WTC11 (cell line): Measurements from ENCODE around the gene ZDHHC14.

Experiments used
- ATF1 ChIP-seq: sonication (generic); formaldehyde crosslinking; IDR thresholded peaks from 2 replicates; pipeline ENCODE4 v1.8.1; 2023; ENCODE audit warnings: mild to moderate bottlenecking, moderate library complexity, missing genetic modification reagents
- CREB1 ChIP-seq: sonication (generic); formaldehyde crosslinking; IDR thresholded peaks from 2 replicates; pipeline ENCODE4 v1.8.0; 2023; ENCODE audit warnings: mild to moderate bottlenecking, missing genetic modification reagents
- ETV6 ChIP-seq: sonication (generic); formaldehyde crosslinking; IDR thresholded peaks from 2 replicates; pipeline ENCODE4 v1.8.1; 2022; ENCODE audit warnings: mild to moderate bottlenecking, missing genetic modification reagents
- FOXP1 ChIP-seq: sonication (generic); formaldehyde crosslinking; IDR thresholded peaks from 2 replicates; pipeline ENCODE4 v1.8.0; 2022; ENCODE audit warnings: missing genetic modification reagents, mild to moderate bottlenecking, moderate library complexity, borderline replicate concordance
- JUN ChIP-seq: sonication (generic); formaldehyde crosslinking; IDR thresholded peaks from 2 replicates; pipeline ENCODE4 v1.8.0; 2023; ENCODE audit warnings: mild to moderate bottlenecking, missing genetic modification reagents
- RELA ChIP-seq: sonication (generic); formaldehyde crosslinking; IDR thresholded peaks from 2 replicates; pipeline ENCODE4 v1.8.1; 2022; ENCODE audit warnings: missing genetic modification reagents, mild to moderate bottlenecking, borderline replicate concordance
- RORB ChIP-seq: fragments of 250-450 bp; sonication (Bioruptor Pico); IDR thresholded peaks from 2 replicates; pipeline ENCODE4 v1.9.0; 2021; ENCODE audit warnings: mild to moderate bottlenecking
- SP1 ChIP-seq: sonication (generic); formaldehyde crosslinking; conservative IDR thresholded peaks from 2 replicates; pipeline ENCODE4 v1.8.1; 2022; ENCODE audit warnings: missing genetic modification reagents
- TEAD4 ChIP-seq: sonication (generic); formaldehyde crosslinking; IDR thresholded peaks from 2 replicates; pipeline ENCODE4 v1.8.0; 2022; ENCODE audit warnings: mild to moderate bottlenecking, missing genetic modification reagents
- ZBTB21 ChIP-seq: sonication (generic); formaldehyde crosslinking; IDR thresholded peaks from 2 replicates; pipeline ENCODE4 v1.8.1; 2023; ENCODE audit warnings: mild to moderate bottlenecking, missing genetic modification reagents, borderline replicate concordance
- ZNF138 ChIP-seq: sonication (generic); formaldehyde crosslinking; conservative IDR thresholded peaks from 2 replicates; pipeline ENCODE4 v1.8.1; 2022; ENCODE audit warnings: mild to moderate bottlenecking, moderate library complexity, missing genetic modification reagents
- TF ChIP-seq, protein P1 (sequence below): fragments of 200-600 bp; IDR thresholded peaks from 2 replicates; pipeline ENCODE4 v1.8.0; 2022; ENCODE audit warnings: antibody characterized with exemption
- TF ChIP-seq, protein P2 (sequence below): sonication (generic); formaldehyde crosslinking; IDR thresholded peaks from 2 replicates; pipeline ENCODE4 v1.8.0; 2022; ENCODE audit warnings: mild to moderate bottlenecking, missing genetic modification reagents
- TF ChIP-seq, protein P3 (sequence below): sonication (generic); formaldehyde crosslinking; IDR thresholded peaks from 2 replicates; pipeline ENCODE4 v1.8.1; 2023; ENCODE audit warnings: mild to moderate bottlenecking, missing genetic modification reagents, moderate library complexity

DNA sequence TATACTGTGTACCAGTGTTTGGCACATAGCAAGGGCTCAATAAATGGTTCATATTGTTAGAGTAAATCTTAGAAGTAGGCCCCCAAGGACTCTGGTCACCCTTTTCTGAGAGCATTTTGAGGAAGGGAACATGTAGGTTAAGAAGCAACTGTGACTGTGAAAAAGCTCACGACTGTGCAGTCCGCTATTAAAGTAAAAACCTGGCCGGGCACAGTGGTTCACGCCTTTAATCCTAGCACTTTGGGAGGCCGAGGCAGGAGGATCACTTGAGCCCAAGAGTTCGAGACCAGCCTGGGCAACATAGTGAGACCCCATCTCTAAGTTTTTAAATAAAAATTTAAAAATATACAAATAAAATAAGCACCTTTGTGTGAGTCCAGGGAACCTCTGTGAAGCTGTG is 5.0 kb downstream of the ZDHHC14 start:
- TF ChIP-seq CREB1 (no peak), RORB (CRISPR knock-in tag) (no peak), SP1 (CRISPR knock-in tag) (no peak), FOXP1 (no peak), ETV6 (CRISPR knock-in tag) (no peak), ZNF138 (CRISPR knock-in tag) (no peak), JUN (CRISPR knock-in tag) (no peak), RELA (CRISPR knock-in tag) (no peak), TEAD4 (CRISPR knock-in tag) (no peak), ZBTB21 (CRISPR knock-in tag) (no peak), ATF1 (no peak)
- TF ChIP-seq, protein P1, sequence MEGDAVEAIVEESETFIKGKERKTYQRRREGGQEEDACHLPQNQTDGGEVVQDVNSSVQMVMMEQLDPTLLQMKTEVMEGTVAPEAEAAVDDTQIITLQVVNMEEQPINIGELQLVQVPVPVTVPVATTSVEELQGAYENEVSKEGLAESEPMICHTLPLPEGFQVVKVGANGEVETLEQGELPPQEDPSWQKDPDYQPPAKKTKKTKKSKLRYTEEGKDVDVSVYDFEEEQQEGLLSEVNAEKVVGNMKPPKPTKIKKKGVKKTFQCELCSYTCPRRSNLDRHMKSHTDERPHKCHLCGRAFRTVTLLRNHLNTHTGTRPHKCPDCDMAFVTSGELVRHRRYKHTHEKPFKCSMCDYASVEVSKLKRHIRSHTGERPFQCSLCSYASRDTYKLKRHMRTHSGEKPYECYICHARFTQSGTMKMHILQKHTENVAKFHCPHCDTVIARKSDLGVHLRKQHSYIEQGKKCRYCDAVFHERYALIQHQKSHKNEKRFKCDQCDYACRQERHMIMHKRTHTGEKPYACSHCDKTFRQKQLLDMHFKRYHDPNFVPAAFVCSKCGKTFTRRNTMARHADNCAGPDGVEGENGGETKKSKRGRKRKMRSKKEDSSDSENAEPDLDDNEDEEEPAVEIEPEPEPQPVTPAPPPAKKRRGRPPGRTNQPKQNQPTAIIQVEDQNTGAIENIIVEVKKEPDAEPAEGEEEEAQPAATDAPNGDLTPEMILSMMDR: no peak
- TF ChIP-seq, protein P2, sequence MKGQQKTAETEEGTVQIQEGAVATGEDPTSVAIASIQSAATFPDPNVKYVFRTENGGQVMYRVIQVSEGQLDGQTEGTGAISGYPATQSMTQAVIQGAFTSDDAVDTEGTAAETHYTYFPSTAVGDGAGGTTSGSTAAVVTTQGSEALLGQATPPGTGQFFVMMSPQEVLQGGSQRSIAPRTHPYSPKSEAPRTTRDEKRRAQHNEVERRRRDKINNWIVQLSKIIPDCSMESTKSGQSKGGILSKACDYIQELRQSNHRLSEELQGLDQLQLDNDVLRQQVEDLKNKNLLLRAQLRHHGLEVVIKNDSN (CRISPR knock-in tag): no peak
- TF ChIP-seq, protein P3, sequence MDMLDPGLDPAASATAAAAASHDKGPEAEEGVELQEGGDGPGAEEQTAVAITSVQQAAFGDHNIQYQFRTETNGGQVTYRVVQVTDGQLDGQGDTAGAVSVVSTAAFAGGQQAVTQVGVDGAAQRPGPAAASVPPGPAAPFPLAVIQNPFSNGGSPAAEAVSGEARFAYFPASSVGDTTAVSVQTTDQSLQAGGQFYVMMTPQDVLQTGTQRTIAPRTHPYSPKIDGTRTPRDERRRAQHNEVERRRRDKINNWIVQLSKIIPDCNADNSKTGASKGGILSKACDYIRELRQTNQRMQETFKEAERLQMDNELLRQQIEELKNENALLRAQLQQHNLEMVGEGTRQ (CRISPR knock-in tag): no peak
